ENCODE data around the gene SLC22A5. TPM values are rescaled to one million over a fixed set of nuclear protein-coding genes. Genes with fewer than 3 reads are reported as not detected.

Gene SLC22A5
- total and polyA plus RNA-seq, 9 of the 15 experiments (the other 6 are each of a cell fraction or from before 2014, with no cell fraction given): 3.0 to 16.6 (median 8.3) TPM

DNA sequence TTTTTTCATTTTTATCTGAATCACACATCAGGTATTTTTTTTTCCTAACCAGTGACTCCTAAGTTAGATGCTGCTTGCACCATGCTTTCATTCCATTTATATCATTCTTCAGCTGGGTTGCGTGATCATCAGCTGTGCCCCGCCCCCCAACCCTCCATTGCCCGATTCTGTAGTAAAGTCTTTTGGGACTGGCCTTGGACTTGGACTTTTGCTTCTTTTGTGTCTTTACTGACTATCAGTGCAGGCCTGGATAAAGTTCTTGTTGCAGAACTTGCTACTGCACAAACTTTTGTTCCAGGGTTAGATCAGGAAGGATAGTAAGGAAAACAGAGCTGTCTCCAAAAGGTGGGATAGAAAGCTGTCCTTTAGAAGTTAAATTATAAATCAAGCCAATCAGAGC, 38.5 kb downstream of the SLC22A5 start:
- no peak overlapping the region for H3K9ac ChIP-seq (ENCODE audit: insufficient read depth in 1 of 2, low read depth in 2 of 2, low read length in 2 of 2)
- no peaks in the 10 kb centered on the region for H3K9me1 ChIP-seq (ENCODE audit: control insufficient read depth, insufficient read depth, low read length)
- intact Hi-C loops (cut with micrococcal nuclease) (no loop called here), in situ Hi-C loops (cut with MboI) (no loop called here)
- DNase-seq (ENCODE audit: extremely low read depth in 1 of 4, low spot score in 3 of 4) (no peak), ATAC-seq (no peak), FAIRE-seq (no peak)
- no peaks in the 10 kb centered on the region for H4K20me1 ChIP-seq (replicated peaks; ENCODE audit: control insufficient read depth, insufficient read depth, low read length)
- CTCF ChIA-PET (ENCODE audit: low intra/inter-chr PET ratio): no interaction called here
- H3K4me2 ChIP-seq (ENCODE audit: insufficient read depth, low read length): no peak overlapping the region
- POLR2A ChIA-PET: interaction anchor here (2.1 kb wide), 2 partner anchors 15 to 88 kb away, joined by 6 to 8 read pairs; no protein-coding TSS in a partner anchor
- H3K27me3 ChIP-seq (ENCODE audit: control insufficient read depth in 2 of 2, insufficient read depth in 2 of 2, low read length in 2 of 2): no peaks in the 10 kb centered on the region
- no peak overlapping the region for H3K4me3 ChIP-seq
- H2AFZ ChIP-seq (ENCODE audit: low read depth, low read length): no peak overlapping the region
- no peaks in the 10 kb centered on the region; the same call in 2 of the 3 replicates for H3K79me2 ChIP-seq (ENCODE audit: control insufficient read depth, insufficient read depth, low read length)
- no TSS peak for BruUV-seq (replicated peaks)
- H3K4me1 ChIP-seq (replicated peaks in 1 of 2; ENCODE audit: control insufficient read depth in 2 of 2, insufficient read depth in 2 of 2, low read length in 2 of 2): peaks cover 13 to 17% of the 10 kb centered on the region in 2 experiments; a peak in 4 of 5 replicates
- no peak overlapping the region for H3K27ac ChIP-seq (ENCODE audit: extremely low read depth, low read depth, low read length)
- 74% methylated on average over 3 of the region's 3 CpGs for WGBS (ENCODE audit: insufficient coverage, low coverage, missing lambda C conversion rate)
- H3K36me3 ChIP-seq (ENCODE audit: control insufficient read depth, insufficient read depth, low read length): no peaks in the 10 kb centered on the region
- no peak for TF ChIP-seq HDAC1 (IDR thresholded peaks at IDR 0.05)
- TF ChIP-seq, protein P1, sequence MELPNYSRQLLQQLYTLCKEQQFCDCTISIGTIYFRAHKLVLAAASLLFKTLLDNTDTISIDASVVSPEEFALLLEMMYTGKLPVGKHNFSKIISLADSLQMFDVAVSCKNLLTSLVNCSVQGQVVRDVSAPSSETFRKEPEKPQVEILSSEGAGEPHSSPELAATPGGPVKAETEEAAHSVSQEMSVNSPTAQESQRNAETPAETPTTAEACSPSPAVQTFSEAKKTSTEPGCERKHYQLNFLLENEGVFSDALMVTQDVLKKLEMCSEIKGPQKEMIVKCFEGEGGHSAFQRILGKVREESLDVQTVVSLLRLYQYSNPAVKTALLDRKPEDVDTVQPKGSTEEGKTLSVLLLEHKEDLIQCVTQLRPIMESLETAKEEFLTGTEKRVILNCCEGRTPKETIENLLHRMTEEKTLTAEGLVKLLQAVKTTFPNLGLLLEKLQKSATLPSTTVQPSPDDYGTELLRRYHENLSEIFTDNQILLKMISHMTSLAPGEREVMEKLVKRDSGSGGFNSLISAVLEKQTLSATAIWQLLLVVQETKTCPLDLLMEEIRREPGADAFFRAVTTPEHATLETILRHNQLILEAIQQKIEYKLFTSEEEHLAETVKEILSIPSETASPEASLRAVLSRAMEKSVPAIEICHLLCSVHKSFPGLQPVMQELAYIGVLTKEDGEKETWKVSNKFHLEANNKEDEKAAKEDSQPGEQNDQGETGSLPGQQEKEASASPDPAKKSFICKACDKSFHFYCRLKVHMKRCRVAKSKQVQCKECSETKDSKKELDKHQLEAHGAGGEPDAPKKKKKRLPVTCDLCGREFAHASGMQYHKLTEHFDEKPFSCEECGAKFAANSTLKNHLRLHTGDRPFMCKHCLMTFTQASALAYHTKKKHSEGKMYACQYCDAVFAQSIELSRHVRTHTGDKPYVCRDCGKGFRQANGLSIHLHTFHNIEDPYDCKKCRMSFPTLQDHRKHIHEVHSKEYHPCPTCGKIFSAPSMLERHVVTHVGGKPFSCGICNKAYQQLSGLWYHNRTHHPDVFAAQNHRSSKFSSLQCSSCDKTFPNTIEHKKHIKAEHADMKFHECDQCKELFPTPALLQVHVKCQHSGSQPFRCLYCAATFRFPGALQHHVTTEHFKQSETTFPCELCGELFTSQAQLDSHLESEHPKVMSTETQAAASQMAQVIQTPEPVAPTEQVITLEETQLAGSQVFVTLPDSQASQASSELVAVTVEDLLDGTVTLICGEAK (IDR thresholded peaks at IDR 0.05): peak; percentile 62; the same call in 1 of the 2 replicates
- TF ChIP-seq, protein P1 (CRISPR knock-in tag; IDR thresholded peaks at IDR 0.05): no peak
- no peaks in the 10 kb centered on the region for H3K9me3 ChIP-seq (replicated peaks; ENCODE audit: control insufficient read depth, insufficient read depth, low read depth, low read length)
